HG02938 (cell line): ENCODE data around the gene MAP7.
"Not testable (repeated sequence)": the region's sequence is repeated elsewhere in the genome, so short reads cannot be mapped to it uniquely, and the experiment has no call there.

Source experiments
- ATAC-seq: cut with Tn5 transposase; IDR thresholded peaks from one replicate; pipeline ENCODE4 v1.9.1; 2021; ENCODE audit warnings: mild to moderate bottlenecking, moderate library complexity; ENCODE audit not compliant: unreplicated experiment

Gene MAP7

DNA sequence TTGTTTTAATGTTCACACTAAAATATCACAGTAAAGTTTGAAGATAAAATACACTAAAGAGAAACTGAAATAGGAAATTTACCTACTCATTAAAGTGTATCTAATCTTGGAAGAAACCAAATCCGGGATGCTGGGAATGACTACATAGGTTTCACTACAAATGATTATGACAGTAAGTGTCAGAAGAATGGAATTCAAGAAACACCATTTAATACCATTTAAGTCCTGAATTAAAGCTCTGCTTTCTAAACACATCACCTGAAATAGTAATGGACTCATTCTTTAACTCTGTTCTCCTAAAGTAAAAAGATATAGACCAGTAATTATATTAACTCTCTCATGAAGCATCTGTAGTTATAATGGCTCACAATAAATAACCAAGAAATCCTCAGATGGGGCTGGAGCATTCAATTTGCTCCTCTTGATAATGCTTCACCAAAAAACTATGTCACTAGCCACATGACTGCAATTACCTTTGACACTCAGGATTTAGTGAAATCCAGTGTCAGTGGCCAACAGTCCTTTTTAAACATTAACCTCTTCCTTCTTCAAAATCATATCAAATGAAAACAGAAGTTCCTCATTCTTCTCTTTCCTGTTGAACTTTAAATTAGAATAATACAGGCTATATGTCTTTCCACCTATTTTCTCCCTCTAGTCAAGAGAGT, 41.4 kb downstream of the MAP7 start:
- ATAC-seq = no peak

DNA sequence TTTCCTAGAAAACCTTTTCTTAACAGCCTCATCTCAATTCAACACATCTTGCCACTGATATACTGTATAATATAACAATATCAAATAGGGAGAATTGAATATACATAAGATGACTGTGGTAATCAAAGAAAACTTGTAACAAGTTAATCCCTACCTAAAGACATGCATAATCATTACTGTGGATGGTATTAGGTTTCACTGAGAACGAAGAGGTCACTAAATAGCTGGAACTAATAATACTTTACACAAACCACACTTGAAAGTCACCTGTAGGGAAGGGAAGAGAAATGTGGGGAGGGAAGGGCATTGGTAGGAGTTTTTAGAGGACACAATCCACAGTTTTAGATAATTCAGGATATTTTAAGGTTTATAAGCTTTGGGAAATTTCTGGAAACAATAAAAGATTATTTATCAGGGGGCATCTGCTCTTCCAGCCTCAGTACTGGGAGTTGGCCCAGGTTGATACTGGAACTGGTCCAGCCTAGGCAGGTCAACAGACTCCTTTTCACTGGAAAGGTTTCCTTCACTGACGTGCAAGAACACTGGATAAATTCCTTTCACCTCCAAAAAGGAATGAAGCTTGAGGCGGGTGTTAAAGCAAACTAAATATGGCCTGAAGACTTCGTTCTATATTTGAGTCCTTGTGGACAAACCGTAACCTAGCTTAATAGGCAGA, 44.0 kb downstream of the MAP7 start:
- ATAC-seq = no peak

DNA sequence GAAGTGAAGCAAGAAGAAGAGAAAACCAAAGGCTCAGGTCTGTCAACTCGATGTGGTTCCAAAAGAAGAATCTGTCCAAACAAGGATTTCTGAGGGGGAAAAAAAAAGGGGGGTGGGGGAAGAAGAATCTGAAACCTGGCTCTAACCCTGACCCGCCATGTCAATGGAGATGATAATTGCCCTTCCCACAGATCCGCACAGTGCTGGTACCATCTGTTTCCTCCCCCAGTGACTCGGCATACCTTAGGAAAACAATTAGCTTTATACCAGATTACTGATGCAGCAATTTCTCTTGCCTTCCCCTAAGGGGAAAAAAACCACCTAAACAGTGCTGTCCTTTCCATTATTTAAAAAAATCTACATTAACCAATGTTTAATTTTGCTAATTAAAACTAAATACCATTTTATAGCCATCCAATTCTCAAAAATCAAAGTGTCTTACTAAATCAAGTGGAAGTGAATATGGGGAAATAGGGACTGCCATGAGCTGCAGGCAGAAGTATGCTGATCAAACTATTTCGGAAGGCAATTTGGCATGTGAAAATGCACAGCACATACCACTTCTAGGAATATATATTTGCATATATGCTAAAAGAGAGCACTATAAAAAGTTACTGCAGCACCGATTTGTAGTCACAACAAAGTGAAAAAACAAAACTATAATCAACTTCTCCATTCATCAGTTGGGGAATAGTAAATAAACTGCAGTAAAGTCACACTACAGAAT, 46.8 kb downstream of the MAP7 start:
- ATAC-seq = no peak

DNA sequence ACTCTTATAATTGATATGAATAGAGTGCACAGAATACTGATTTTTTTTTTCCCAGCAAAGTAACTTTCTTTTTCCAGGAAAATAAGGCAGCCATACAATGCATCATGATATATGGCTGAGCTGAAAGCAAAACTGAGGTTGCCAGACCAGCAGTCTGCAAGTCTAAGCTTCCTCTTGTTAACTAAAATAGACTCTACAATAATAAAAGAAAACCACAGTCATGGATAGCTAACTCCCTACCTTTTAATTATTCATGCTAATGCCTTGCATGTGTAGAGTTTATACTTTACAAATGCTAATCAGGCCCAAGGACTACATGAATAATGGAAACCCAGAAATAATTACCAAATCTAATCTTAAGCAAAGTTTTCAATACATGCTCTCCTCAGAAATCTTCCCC, 47.4 kb downstream of the MAP7 start:
- no peak for ATAC-seq

DNA sequence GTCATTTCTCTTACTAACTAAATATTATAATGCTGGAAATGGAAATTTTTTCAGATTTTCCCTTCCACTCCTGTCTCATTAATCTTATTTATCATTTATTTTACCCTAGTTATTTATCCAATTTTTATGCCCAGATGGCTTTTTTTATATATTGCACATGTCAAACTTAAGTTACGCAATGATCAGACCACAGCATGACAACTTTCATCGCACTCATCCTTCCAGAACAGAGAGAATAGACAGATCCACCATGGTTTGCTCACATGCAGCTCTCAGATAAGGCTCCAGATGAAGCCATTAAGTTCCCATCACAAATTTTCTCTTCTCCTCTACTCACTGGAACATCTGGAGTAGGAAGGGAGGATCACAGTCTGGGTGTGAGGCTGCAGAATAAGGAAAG, 48.7 kb downstream of the MAP7 start:
- ATAC-seq = no peak

DNA sequence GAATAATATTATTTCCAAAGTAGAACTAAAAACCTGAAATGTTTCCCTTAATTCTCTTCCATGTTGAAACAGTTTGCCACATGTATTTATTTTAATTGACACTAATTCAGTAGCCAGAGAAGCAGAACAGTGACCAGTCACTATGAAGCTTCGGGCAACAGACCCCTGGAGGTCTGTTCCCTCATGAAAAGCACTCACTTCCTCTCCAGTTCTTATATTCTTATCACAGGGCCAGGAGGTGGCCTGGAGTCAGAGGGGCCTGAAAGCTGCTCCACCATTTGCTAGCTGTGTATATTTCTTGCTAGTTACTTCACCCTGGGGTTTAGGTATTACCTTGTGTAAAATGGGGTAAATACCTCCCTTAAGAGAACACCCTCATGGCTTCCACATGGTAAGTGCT, 49.1 kb downstream of the MAP7 start:
- no peak for ATAC-seq

DNA sequence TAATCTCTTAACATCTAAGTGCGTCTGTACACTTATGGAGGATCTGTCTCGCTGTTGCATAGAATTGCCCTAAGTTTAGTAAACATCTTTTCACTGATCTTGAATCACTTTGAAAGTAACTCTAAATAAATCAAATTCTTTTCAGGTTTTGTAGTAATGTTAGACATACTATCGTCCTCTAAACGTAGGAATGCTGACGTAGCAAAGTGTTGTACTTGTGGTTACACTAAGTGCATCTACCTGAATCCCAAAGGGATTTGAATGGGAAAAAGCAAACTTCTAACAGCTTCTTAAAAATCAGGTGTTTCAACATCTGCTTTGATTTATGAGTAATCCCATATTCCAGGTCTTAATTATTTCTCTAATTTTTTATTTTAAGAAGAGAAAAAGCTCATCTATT, 49.8 kb downstream of the MAP7 start:
- no peak for ATAC-seq

DNA sequence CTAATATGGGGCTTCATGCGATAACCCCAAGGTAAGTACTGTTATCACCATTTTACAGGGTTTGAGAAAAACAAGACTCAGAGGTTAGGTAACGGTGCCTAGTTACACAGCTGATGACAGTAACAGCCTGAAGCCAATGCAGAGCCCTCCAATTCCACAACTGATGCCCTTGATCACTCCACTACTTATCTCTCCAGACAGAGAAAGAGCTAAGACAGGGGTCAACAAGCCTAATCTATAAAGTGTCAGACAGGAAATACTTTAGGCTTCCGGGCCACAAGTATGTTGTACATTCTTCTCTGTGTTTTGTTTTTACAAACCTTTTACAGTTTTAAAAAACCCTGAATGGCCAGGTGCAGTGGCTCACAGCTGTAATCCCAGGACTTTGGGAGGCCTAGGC, 50.9 kb downstream of the MAP7 start:
- ATAC-seq = no peak

DNA sequence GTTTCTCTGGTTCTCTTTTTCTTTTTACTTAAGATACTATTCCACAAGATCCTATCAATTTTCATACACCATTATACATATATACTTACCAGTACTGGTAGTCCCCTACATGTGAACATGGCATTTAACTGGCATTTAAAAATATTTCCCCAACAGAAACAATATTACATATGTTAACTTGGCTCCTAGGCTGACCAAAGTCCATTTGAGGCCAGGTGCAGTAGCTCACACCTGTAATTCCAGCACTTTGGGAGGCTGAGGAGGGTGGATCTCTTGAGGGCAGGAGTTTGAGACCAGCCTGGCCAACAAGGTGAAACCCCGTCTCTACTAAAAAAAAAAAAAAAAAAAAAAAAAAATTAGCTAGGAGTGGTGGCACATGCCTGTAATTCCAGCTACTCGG, 53.8 kb downstream of the MAP7 start:
- not testable (repeated sequence) for ATAC-seq

DNA sequence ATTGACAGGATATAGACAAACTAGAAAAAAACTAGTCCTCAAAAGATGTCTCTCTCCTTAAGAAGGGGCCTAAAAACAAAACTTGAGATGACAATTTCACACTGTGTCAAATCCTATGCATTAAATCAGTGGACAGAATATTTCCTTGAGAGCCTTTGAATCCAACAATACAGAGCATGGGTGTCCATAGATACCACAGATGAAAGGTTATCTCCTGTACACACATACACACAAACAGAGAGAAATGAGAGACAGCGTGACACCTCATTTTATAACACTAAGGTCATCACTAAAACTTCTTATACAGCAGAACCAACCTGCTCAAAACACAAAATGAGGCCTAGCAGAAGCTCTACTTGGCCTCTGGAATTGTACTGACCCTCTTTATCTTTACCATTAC, 55.5 kb downstream of the MAP7 start:
- ATAC-seq = no peak

DNA sequence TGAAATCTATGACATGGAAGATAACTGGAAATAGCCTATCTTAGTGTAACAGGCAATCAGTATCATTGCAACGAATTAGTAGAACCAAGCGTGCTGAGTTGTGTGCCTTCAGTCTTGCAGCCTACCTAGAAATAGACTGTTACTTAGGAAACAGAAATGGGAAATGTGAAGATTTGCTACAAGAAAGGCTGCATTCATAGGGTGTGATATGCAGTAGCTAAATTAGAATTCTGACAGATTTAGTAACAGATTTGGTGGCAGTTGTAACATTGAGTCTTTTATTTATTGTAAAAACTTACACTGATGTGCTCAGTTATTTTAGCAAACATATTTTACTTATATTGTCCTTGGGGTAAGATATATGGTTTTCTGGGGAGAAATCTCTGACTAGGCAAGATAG, 56.2 kb downstream of the MAP7 start:
- ATAC-seq = no peak

DNA sequence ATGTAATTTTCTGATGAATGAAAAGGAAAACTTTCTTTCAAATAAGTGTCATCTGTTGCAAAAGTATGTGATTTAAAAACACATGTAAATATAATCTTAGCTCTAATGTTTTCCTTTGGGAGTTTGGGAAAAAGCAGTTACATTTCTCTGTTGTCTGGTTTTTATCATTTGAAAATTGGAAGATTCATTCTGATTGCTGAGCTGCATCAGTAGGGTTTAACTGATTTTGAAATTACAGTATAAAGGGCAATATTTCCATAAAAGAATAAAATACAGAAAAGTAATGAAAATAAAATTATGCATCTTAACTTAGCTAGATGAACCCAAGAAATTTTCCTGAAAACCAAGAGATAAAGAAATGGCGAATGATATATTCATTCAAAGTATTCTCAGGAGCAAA, 57.8 kb downstream of the MAP7 start:
- no peak for ATAC-seq

DNA sequence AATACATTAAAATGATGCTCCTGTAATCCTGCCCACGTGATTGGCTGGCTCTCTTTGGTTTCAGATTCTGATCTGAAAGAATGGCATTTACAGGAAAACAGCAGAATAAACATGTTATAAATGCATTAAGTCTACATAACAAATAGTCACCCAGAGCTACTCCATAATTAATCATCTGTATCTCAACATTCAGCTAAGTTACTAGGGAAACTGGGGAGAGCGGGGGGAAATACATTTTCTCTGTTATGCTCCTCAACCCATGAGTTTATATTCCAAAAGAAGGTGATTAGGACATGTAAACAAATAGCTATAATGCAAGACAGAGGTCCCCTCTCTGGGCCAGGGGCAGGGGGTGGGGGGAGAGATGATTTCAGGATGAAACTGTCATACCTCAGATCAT, 58.5 kb downstream of the MAP7 start:
- ATAC-seq = no peak

DNA sequence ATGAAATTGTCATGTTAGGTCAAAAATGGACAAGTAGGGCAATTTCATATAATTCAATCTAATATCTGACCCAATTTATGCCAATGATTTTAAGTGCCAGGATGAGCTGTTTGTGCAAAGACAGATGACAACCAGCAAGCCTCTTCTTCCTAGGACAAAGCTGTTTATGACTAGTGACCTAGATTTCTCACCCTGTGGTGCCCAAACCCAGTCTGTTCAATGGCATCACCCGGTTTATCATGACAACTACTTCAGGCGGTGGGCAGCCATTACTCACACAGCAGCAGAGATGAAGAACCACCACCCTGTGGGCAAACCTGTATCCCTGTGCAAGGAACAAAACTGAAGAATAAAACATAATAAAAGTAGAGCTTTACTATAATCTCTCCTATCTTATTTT, 59.0 kb downstream of the MAP7 start:
- no peak for ATAC-seq

DNA sequence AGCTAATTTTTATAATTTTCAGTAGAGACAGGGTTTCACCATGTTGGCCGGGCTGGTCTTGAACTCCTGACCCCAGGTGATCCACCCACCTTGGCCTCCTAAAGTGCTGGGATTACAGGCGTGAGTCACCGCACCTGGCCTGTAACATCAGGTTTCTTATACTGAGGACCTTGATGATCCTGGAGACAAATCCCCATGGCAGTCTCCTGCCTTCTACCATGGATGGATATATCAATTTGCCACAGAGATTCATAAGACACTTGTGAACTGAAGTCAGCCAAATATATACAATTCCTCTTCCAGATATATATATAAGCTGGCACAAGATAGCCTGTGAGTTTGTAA, 60.6 kb downstream of the MAP7 start:
- ATAC-seq = not testable (repeated sequence)

DNA sequence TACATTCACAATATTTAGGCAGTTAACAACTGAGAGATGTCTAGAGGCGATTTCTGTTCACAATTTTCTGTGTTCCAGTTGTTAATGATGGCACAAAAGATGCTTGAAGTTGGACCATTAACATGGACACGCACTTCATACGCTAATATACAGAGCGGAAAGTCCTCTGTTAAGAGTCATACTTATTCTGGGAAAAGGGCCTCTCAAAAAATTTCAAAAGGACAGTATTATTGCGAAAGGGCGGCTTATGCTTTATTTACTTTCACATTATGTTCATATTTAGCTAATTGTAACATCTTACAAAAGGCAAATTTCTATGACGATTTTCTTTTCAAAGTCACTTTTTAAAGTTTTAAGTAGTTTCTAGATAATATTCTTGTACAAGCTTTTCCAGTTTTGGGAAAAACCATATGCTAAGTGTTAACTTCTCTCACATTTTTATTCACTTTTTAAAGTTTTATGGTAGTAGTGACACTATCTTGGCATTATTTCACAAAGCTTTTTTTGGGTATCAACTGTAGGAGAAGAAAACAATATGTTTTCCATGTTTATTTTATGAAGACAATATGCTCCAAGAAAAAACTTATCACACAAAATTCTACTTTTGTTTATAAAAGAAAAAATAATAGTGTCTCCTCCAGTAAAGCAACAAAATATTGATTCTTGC, 62.3 kb downstream of the MAP7 start:
- no peak for ATAC-seq

DNA sequence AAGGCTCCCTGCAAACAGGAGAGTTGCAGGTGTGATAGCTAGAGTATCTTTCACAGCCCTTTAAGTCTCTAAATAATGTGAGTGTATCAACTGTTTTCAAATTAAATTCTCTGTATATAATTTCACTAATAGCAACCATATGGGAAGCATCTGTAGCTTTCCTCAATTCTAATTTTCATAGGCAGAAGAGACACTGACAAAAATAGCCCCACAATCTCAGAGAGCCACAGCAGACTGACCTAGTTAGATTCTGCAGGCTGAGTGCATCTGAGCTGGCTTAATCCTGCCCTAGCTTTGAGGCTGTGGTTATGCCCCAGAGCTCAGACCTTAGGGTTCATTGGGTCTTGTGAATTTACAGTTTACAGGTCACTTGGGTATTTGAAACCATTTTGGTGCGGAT, 63.9 kb downstream of the MAP7 start:
- ATAC-seq = no peak

DNA sequence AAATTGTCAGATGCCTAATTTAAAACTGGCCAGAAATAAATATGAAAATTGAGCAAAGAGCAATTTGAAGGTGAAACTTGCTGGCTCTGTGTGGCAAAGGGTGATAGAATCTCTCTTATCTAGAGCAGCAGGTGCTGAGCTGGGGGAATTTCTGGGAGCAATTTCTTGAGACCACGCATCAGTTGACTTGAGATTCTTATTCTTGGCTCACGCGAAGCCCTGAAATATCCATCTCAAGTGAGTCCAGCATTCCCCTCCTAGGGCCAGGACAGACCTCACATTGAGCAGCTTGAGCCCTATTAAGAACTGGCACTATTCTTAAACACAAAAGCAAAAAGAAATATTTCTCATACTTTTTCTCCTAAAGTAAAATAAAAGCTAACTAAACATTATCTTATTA, 66.3 kb downstream of the MAP7 start:
- no peak for ATAC-seq

DNA sequence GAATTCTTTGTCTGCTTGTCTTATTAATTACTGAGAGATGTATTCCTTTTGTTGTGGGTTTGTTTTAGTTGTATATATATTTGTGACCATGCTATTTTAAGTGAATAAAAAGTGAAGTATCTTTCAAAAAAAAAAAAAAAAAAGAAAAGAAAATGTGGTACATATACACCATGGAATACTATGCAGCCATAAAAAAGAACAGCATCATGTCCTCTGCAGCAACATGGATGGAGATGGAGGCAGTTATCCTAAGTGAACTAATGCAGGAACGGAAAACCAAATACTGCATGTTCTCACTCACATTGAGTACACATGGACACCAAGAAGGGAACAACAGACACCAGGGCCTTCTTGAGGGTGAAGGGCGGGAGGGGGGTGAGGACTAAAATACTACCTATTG, 67.2 kb downstream of the MAP7 start:
- ATAC-seq = not testable (repeated sequence)

DNA sequence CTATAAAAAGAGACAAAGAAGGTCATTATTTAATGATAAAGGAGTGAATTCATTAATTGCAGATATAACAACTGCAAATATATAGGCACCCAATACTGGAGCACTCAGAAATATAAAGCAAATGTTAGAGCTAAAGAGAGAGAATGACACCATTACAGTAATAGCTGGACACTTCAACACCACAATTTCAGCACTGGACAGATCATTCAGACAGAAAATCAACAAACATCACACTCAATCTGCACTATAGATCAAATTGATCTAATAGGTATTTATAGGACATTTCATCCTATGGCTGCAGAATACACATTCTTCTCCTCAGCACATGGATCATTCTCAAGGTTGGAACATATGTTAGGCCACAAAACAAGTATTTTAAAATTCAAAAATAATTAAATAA, 72.7 kb downstream of the MAP7 start:
- ATAC-seq = no peak

DNA sequence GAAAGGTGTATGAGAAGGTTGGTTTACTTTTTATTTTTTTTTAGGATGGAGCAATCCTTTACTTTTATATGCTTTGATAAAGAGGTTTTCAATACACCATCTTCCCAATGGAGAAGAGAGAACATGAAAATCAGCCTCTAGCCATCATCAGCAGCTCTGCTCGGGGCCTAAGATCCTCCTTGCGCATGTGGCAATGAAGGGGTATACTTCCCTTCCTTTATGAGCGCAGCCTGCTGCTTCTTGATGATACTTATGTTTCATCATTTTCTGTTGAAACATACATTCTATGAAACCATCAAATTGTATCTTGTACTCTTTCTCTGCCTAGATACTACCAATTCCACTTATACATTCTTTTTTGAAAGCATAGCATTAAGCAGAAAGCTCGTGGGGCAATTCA, 74.5 kb downstream of the MAP7 start:
- no peak for ATAC-seq

DNA sequence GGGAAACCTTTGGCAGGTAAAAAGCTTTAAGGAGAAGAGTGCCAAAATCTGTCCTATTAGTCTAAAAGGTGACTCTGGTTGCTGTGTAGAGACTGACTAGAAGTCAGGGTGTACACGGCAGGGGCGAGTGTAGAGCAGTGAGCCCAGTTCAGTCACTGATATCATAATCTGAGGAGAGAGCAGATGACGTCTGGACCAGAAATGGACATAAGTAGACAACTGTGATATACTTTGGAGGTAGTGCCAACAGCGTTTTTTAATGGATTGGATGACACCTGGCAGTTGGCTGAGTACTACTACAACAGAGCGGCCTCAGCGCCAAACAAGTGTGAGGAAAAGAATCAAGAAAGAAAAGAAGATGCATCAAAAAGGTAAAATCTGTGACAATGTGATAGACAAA, 76.0 kb downstream of the MAP7 start:
- no peak for ATAC-seq
